HCT116 (cell line): ENCODE measurements around the gene BBS9.

Source experiments
- ATF3 ChIP-seq: IDR thresholded peaks from 2 replicates; pipeline ENCODE4 v1.6.1; 2012
- CEBPB ChIP-seq: IDR thresholded peaks from 2 replicates; pipeline ENCODE4 v1.6.1; 2012; ENCODE audit warnings: low read depth
- CTCF ChIP-seq, 3 experiments: fragments of 200-600 bp in 1 of 3; sonication (generic) in 1 of 3; IDR thresholded peaks in 2 of 3; conservative IDR thresholded peaks in 1 of 3; 2 replicates each; pipeline ENCODE4 v1.5.1; 2012 to 2017; ENCODE audit warnings: low read depth in 2 of 3, low read length in 2 of 3, antibody characterized with exemption in 1 of 3, borderline replicate concordance in 1 of 3, control low read depth in 1 of 3, mild to moderate bottlenecking in 1 of 3, mixed read lengths in 1 of 3, mixed run types in 1 of 3, moderate library complexity in 1 of 3; ENCODE audit not compliant: insufficient read depth in 1 of 3
- EGR1 ChIP-seq: IDR thresholded peaks from 2 replicates; pipeline ENCODE4 v1.6.1; 2012; ENCODE audit warnings: low read depth
- EZH2 ChIP-seq: fragments of 200-600 bp; sonication (generic); IDR thresholded peaks from 2 replicates; pipeline ENCODE4 v1.6.1; 2017; ENCODE audit warnings: antibody characterized with exemption, mixed run types
- POLR2A ChIP-seq: IDR thresholded peaks from 2 replicates; pipeline ENCODE4 v1.7.0; 2011; ENCODE audit warnings: borderline replicate concordance; ENCODE audit not compliant: insufficient read depth, insufficient read length; ENCODE audit errors: extremely low read depth
- POLR2AphosphoS5 ChIP-seq: IDR thresholded peaks from 2 replicates; pipeline ENCODE4 v1.6.1; 2011; ENCODE audit warnings: mild to moderate bottlenecking, low read depth, low read length, moderate library complexity
- REST ChIP-seq: IDR thresholded peaks from 2 replicates; pipeline ENCODE4 v1.6.1; 2012; ENCODE audit warnings: low read depth
- SIN3A ChIP-seq: IDR thresholded peaks from 2 replicates; pipeline ENCODE4 v1.6.1; 2012; ENCODE audit warnings: low read depth
- ZBTB33 ChIP-seq: IDR thresholded peaks from 2 replicates; pipeline ENCODE4 v1.6.1; 2011; ENCODE audit warnings: mild to moderate bottlenecking, low read length, moderate library complexity; ENCODE audit not compliant: insufficient replicate concordance; ENCODE audit errors: extremely low read depth
- ZFX ChIP-seq: fragments of 450-650 bp; IDR thresholded peaks from 2 replicates; pipeline ENCODE4 v1.6.1; 2017
- ZNF274 ChIP-seq: fragments of 200-500 bp; sonication (Bioruptor generic); IDR thresholded peaks from 2 replicates; pipeline ENCODE4 v1.6.1; 2014; ENCODE audit warnings: mild to moderate bottlenecking, low read depth, low read length, inconsistent platforms

- TF ChIP-seq ZFX (no peak), CTCF (IDR thresholded peaks at IDR 0.05 in 2 of 3, conservative IDR thresholded peaks at IDR 0.05 in 1 of 3; ENCODE audit: borderline replicate concordance in 1 of 3, insufficient read depth in 1 of 3, low read depth in 2 of 3, low read length in 2 of 3) (no peak), EZH2 (no peak), CEBPB (no peak), POLR2AphosphoS5 (no peak), EGR1 (no peak), ZNF274 (no peak), SIN3A (no peak), POLR2A (no peak), REST (no peak), ATF3 (no peak), ZBTB33 (no peak)
Measured at GRCh38 chr7:33616752-33617151, 487.4 kb downstream of the BBS9 start.
